Memory B cell (primary cell): ENCODE measurements around the gene DAPK2.
"Not testable (repeated sequence)": the region's sequence is repeated elsewhere in the genome, so short reads cannot be mapped to it uniquely, and the experiment has no call there.

Experiments used
- ATAC-seq: fragments of 150-1000 bp; cut with Tn5 transposase; 2 replicates; pipeline ENCODE4 v1.10.0; 2021; ENCODE audit warnings: low read depth, mild to moderate bottlenecking, moderate library complexity
- DNase-seq, 2 donors: peaks; one replicate each; pipeline ENCODE4 v3.0.0; 2022; ENCODE audit warnings: low spot score in 2 of 2
- H3K27ac Mint-ChIP-seq: one replicate; pipeline ENCODE4 v1.8.0; 2022; ENCODE audit warnings: mild to moderate bottlenecking, moderate library complexity, mixed read lengths
- H3K27me3 Mint-ChIP-seq: one replicate; pipeline ENCODE4 v1.8.0; 2022; ENCODE audit warnings: mixed read lengths
- H3K36me3 Mint-ChIP-seq: one replicate; pipeline ENCODE4 v1.8.0; 2022; ENCODE audit warnings: mild to moderate bottlenecking, mixed read lengths
- H3K4me1 Mint-ChIP-seq: one replicate; pipeline ENCODE4 v1.8.0; 2022; ENCODE audit warnings: mixed read lengths
- H3K4me3 Mint-ChIP-seq: one replicate; pipeline ENCODE4 v1.8.0; 2022; ENCODE audit warnings: mild to moderate bottlenecking, moderate library complexity, mixed read lengths
- H3K9me3 Mint-ChIP-seq: one replicate; pipeline ENCODE4 v1.8.0; 2022; ENCODE audit warnings: mixed read lengths

Gene DAPK2

GRCh38 chr15:63905131-63905530, 141.2 kb downstream of the DAPK2 start:
- no peak for ATAC-seq
- no peak for DNase-seq
- peaks cover 31% of the 10 kb centered on the region for H3K4me1 Mint-ChIP-seq
- peak overlapping the region; percentile 62 for H3K27ac Mint-ChIP-seq
- H3K4me3 Mint-ChIP-seq, result no peak overlapping the region
- H3K9me3 Mint-ChIP-seq, result no peaks in the 10 kb centered on the region
- no peaks in the 10 kb centered on the region for H3K36me3 Mint-ChIP-seq
- no peaks in the 10 kb centered on the region for H3K27me3 Mint-ChIP-seq

GRCh38 chr15:63904042-63904441, 142.2 kb downstream of the DAPK2 start:
- no peak overlapping the region for H3K27ac Mint-ChIP-seq

GRCh38 chr15:63902671-63903035, 143.6 kb downstream of the DAPK2 start:
- Mint-ChIP-seq H3K9me3 (peaks cover 1% of the 10 kb centered on the region), H3K27ac (no peak overlapping the region), H3K4me3 (no peak overlapping the region), H3K27me3 (no peaks in the 10 kb centered on the region), H3K36me3 (no peaks in the 10 kb centered on the region), H3K4me1 (peaks cover 32% of the 10 kb centered on the region)
- ATAC-seq, result no peak
- no peak for DNase-seq

More at GRCh38 chr15:63904042-63904441, 142.2 kb downstream of the DAPK2 start:
- no peaks in the 10 kb centered on the region for H3K9me3 Mint-ChIP-seq
- H3K27me3 Mint-ChIP-seq, result no peaks in the 10 kb centered on the region
- DNase-seq, result no peak
- H3K36me3 Mint-ChIP-seq, result no peaks in the 10 kb centered on the region
- ATAC-seq, result no peak
- no peak overlapping the region for H3K4me3 Mint-ChIP-seq
- H3K4me1 Mint-ChIP-seq, result peaks cover 32% of the 10 kb centered on the region

GRCh38 chr15:63901912-63902670, 144.2 kb downstream of the DAPK2 start:
- Mint-ChIP-seq H3K4me1 (peaks cover 34% of the 10 kb centered on the region), H3K27me3 (no peaks in the 10 kb centered on the region), H3K9me3 (peaks cover 1% of the 10 kb centered on the region), H3K27ac (no peak overlapping the region), H3K36me3 (no peaks in the 10 kb centered on the region), H3K4me3 (peak overlapping the region; percentile 28)
- DNase-seq (no peak), ATAC-seq (peak; percentile 76)

- ATAC-seq, result no peak
- H3K36me3 Mint-ChIP-seq, result no peaks in the 10 kb centered on the region
- peaks cover 1% of the 10 kb centered on the region for H3K9me3 Mint-ChIP-seq
- H3K27ac Mint-ChIP-seq, result no peak overlapping the region
- no peaks in the 10 kb centered on the region for H3K27me3 Mint-ChIP-seq
- no peak for DNase-seq
- peaks cover 34% of the 10 kb centered on the region for H3K4me1 Mint-ChIP-seq
- no peak overlapping the region for H3K4me3 Mint-ChIP-seq
Observed at GRCh38 chr15:63900306-63900705, 146.0 kb downstream of the DAPK2 start.

- not testable (repeated sequence) for DNase-seq, H3K4me3 Mint-ChIP-seq, H3K27ac Mint-ChIP-seq, H3K27me3 Mint-ChIP-seq, H3K36me3 Mint-ChIP-seq, ATAC-seq, H3K9me3 Mint-ChIP-seq
- peaks cover 34% of the 10 kb centered on the region for H3K4me1 Mint-ChIP-seq
Observed at GRCh38 chr15:63899606-63900005, 146.7 kb downstream of the DAPK2 start.

GRCh38 chr15:63899193-63899592, 147.1 kb downstream of the DAPK2 start:
- no peak for ATAC-seq
- H3K4me3 Mint-ChIP-seq, result no peak overlapping the region

GRCh38 chr15:63896336-63897115, 149.8 kb downstream of the DAPK2 start:
- H3K36me3 Mint-ChIP-seq, result no peaks in the 10 kb centered on the region
- peaks cover 48% of the 10 kb centered on the region for H3K4me1 Mint-ChIP-seq
- peak overlapping the region; percentile 8 for H3K27ac Mint-ChIP-seq
- H3K4me3 Mint-ChIP-seq, result no peak overlapping the region
- H3K9me3 Mint-ChIP-seq, result peaks cover 1% of the 10 kb centered on the region
- ATAC-seq (no peak), DNase-seq (no peak)
- no peaks in the 10 kb centered on the region for H3K27me3 Mint-ChIP-seq

More at GRCh38 chr15:63899193-63899592, 147.1 kb downstream of the DAPK2 start:
- H3K27me3 Mint-ChIP-seq, result no peaks in the 10 kb centered on the region
- peaks cover 1% of the 10 kb centered on the region for H3K9me3 Mint-ChIP-seq
- H3K36me3 Mint-ChIP-seq, result no peaks in the 10 kb centered on the region
- no peak for DNase-seq
- peaks cover 34% of the 10 kb centered on the region for H3K4me1 Mint-ChIP-seq
- H3K27ac Mint-ChIP-seq, result no peak overlapping the region

- H3K27me3 Mint-ChIP-seq, result no peaks in the 10 kb centered on the region
- ATAC-seq (no peak), DNase-seq (no peak)
- H3K4me3 Mint-ChIP-seq, result no peak overlapping the region
- no peaks in the 10 kb centered on the region for H3K36me3 Mint-ChIP-seq
- H3K9me3 Mint-ChIP-seq, result peaks cover 1% of the 10 kb centered on the region
- no peak overlapping the region for H3K27ac Mint-ChIP-seq
- H3K4me1 Mint-ChIP-seq, result peaks cover 52% of the 10 kb centered on the region
Observed at GRCh38 chr15:63895787-63896218, 150.5 kb downstream of the DAPK2 start.

- Mint-ChIP-seq H3K27me3 (no peaks in the 10 kb centered on the region), H3K36me3 (no peaks in the 10 kb centered on the region), H3K4me3 (no peak overlapping the region), H3K4me1 (peaks cover 48% of the 10 kb centered on the region), H3K9me3 (peaks cover 1% of the 10 kb centered on the region), H3K27ac (no peak overlapping the region)
- DNase-seq (no peak), ATAC-seq (no peak)
Observed at GRCh38 chr15:63895194-63895593, 151.1 kb downstream of the DAPK2 start.

- no peak overlapping the region for H3K4me3 Mint-ChIP-seq
- H3K4me1 Mint-ChIP-seq, result peaks cover 46% of the 10 kb centered on the region
- ATAC-seq (no peak), DNase-seq (no peak)
- H3K27ac Mint-ChIP-seq, result no peak overlapping the region
- H3K36me3 Mint-ChIP-seq, result no peaks in the 10 kb centered on the region
- H3K27me3 Mint-ChIP-seq, result no peaks in the 10 kb centered on the region
- peaks cover 1% of the 10 kb centered on the region for H3K9me3 Mint-ChIP-seq
Observed at GRCh38 chr15:63894662-63894949, 151.7 kb downstream of the DAPK2 start.

GRCh38 chr15:63893866-63894661, 152.2 kb downstream of the DAPK2 start:
- Mint-ChIP-seq H3K4me3 (no peak overlapping the region), H3K27me3 (no peaks in the 10 kb centered on the region), H3K36me3 (no peaks in the 10 kb centered on the region), H3K4me1 (peaks cover 46% of the 10 kb centered on the region), H3K9me3 (peaks cover 1% of the 10 kb centered on the region), H3K27ac (no peak overlapping the region)
- no peak for ATAC-seq
- DNase-seq, result no peak

GRCh38 chr15:63892794-63893441, 153.4 kb downstream of the DAPK2 start:
- H3K27ac Mint-ChIP-seq, result no peak overlapping the region
- no peaks in the 10 kb centered on the region for H3K36me3 Mint-ChIP-seq
- no peaks in the 10 kb centered on the region for H3K27me3 Mint-ChIP-seq
- peak; percentile 66 for ATAC-seq
- peaks cover 46% of the 10 kb centered on the region for H3K4me1 Mint-ChIP-seq
- H3K9me3 Mint-ChIP-seq, result no peaks in the 10 kb centered on the region
- DNase-seq, result peak in 1 of 2 donors; percentile 11
- H3K4me3 Mint-ChIP-seq, result peak overlapping the region; percentile 11

- Mint-ChIP-seq H3K27ac (no peak overlapping the region), H3K36me3 (no peaks in the 10 kb centered on the region), H3K9me3 (no peaks in the 10 kb centered on the region), H3K4me1 (peaks cover 42% of the 10 kb centered on the region), H3K27me3 (no peaks in the 10 kb centered on the region), H3K4me3 (no peak overlapping the region)
- no peak for DNase-seq
- no peak for ATAC-seq
Observed at GRCh38 chr15:63891768-63892133, 154.5 kb downstream of the DAPK2 start.
